GM12878 (cell line): ENCODE data around the gene NOXA1. TPM values are rescaled to one million over a fixed set of nuclear protein-coding genes. Genes with fewer than 3 reads are reported as not detected.

Source experiments
- ATF7 ChIP-seq: fragments of 450-650 bp; IDR thresholded peaks from 2 replicates; pipeline ENCODE4 v1.6.1; 2016; ENCODE audit warnings: low read depth, mild to moderate bottlenecking
- CREB1 ChIP-seq: IDR thresholded peaks from 2 replicates; pipeline ENCODE4 v1.6.1; 2012; ENCODE audit warnings: low read depth, mild to moderate bottlenecking, inconsistent platforms
- EGR1 ChIP-seq, 2 experiments: IDR thresholded peaks; 1 replicate in 1 of 2; 2 replicates in 1 of 2; pipeline ENCODE4 v1.6.1; 2011 to 2012; ENCODE audit warnings: low read depth in 2 of 2, low read length in 2 of 2, borderline replicate concordance in 1 of 2, mild to moderate bottlenecking in 1 of 2, moderate library complexity in 1 of 2
- FOS ChIP-seq: IDR thresholded peaks from 3 replicates; pipeline ENCODE4 v1.6.1; 2011; ENCODE audit warnings: borderline replicate concordance; ENCODE audit not compliant: insufficient read length; ENCODE audit errors: extremely low read depth
- RCOR1 ChIP-seq: conservative IDR thresholded peaks from 2 replicates; pipeline ENCODE4 v1.6.1; 2012; ENCODE audit warnings: low read depth, low read length, improper control_type of control experiment
- RFX5 ChIP-seq: IDR thresholded peaks from 2 replicates; pipeline ENCODE4 v1.6.1; 2011; ENCODE audit warnings: low read depth, low read length, improper control_type of control experiment
- SRF ChIP-seq, 2 experiments: IDR thresholded peaks; 2 replicates each; pipeline ENCODE4 v1.6.1; 2011; ENCODE audit warnings: low read depth in 2 of 2, low read length in 2 of 2, mild to moderate bottlenecking in 1 of 2, moderate library complexity in 1 of 2
- polyA plus RNA-seq, 11 experiments: library from polyadenylated mRNA; depleted of rRNA in 4 of 11; unstranded in 6 of 11; stranded (reverse) in 5 of 11; fragments of >200 nt; fragmentation: Nextera tagmentation in 4 of 11; fragmentation: Illumina TruSeq in 1 of 11; extraction: Ambion mirVana in 4 of 11; extraction: Trizol in 1 of 11; gene quantifications; 1 replicate in 1 of 11; 2 replicates in 10 of 11; pipeline versions ENCODE4 v1.2.1 to v1.2.3, GENCODE V29; 2011 to 2016; ENCODE audit warnings: inconsistent platforms in 2 of 11, missing spikeins in 2 of 11, low read depth in 1 of 11
- total RNA-seq, 4 experiments: library from RNA; depleted of rRNA in 3 of 4; stranded (reverse); fragments of >200 nt in 3 of 4; fragmentation: Illumina TruSeq in 1 of 4; extraction: Trizol in 1 of 4; gene quantifications; 2 replicates each; pipeline versions ENCODE4 v1.2.1 to v1.2.3, GENCODE V29; 2013 to 2021
- TF ChIP-seq, protein P1 (sequence below): fragments of 450-650 bp; IDR thresholded peaks from 2 replicates; pipeline ENCODE4 v1.6.1; 2017; ENCODE audit warnings: mild to moderate bottlenecking, low read depth, inconsistent platforms; ENCODE audit not compliant: poor library complexity, severe bottlenecking
- TF ChIP-seq, protein P2 (sequence below): IDR thresholded peaks from 2 replicates; pipeline ENCODE4 v1.6.1; 2012; ENCODE audit warnings: improper control_type of control experiment, low read depth, low read length; ENCODE audit not compliant: insufficient replicate concordance
- TF ChIP-seq, protein P3 (sequence below): IDR thresholded peaks from 2 replicates; pipeline ENCODE4 v1.6.1; 2011; ENCODE audit warnings: mild to moderate bottlenecking, low read depth, low read length, moderate library complexity; ENCODE audit not compliant: insufficient replicate concordance
- TF ChIP-seq, protein P4 (sequence below): fragments of 450-650 bp; IDR thresholded peaks from 2 replicates; pipeline ENCODE4 v1.6.1; 2018; ENCODE audit warnings: mild to moderate bottlenecking, low read depth, moderate library complexity; ENCODE audit not compliant: partially characterized antibody
- TF ChIP-seq, protein P5 (sequence below): fragments of 450-650 bp; formaldehyde crosslinking; IDR thresholded peaks from 2 replicates; pipeline ENCODE4 v1.4.0; 2020; ENCODE audit warnings: mild to moderate bottlenecking, moderate library complexity

NOXA1 gene
- total and polyA plus RNA-seq, 10 of the 15 experiments (the other 5 are each of a cell fraction or from before 2014, with no cell fraction given): 0.08 to 0.20 TPM; not detected in 8

DNA sequence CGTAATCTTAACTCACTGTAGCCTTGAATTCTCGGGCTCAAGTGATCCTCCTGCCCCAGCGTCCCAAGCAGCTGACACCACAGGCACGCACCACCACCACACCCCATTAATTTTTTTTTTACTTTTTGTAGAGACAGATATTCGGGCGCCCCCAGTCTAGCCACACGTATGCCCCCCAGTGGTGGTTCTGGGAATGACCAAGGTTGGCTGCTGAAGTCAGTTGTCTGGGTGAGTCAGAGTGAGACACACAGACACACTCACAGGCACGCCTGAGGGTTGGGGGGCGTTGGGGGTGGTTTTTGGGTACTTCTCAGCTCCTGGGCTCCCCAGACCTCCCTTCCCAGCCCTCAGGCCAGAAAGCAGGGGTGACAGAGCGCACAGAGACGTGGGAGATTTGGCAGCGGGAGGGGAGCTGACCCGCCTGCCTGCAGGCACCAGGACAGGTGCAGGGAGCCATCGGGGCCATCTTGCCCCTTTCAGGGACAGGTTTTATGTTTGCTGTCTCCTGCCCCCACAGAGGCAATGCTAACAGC, 22.1 kb downstream of the NOXA1 start (continued):
- TF ChIP-seq, protein P1, sequence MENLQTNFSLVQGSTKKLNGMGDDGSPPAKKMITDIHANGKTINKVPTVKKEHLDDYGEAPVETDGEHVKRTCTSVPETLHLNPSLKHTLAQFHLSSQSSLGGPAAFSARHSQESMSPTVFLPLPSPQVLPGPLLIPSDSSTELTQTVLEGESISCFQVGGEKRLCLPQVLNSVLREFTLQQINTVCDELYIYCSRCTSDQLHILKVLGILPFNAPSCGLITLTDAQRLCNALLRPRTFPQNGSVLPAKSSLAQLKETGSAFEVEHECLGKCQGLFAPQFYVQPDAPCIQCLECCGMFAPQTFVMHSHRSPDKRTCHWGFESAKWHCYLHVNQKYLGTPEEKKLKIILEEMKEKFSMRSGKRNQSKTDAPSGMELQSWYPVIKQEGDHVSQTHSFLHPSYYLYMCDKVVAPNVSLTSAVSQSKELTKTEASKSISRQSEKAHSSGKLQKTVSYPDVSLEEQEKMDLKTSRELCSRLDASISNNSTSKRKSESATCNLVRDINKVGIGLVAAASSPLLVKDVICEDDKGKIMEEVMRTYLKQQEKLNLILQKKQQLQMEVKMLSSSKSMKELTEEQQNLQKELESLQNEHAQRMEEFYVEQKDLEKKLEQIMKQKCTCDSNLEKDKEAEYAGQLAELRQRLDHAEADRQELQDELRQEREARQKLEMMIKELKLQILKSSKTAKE: peak; percentile 58
- TF ChIP-seq, protein P2, sequence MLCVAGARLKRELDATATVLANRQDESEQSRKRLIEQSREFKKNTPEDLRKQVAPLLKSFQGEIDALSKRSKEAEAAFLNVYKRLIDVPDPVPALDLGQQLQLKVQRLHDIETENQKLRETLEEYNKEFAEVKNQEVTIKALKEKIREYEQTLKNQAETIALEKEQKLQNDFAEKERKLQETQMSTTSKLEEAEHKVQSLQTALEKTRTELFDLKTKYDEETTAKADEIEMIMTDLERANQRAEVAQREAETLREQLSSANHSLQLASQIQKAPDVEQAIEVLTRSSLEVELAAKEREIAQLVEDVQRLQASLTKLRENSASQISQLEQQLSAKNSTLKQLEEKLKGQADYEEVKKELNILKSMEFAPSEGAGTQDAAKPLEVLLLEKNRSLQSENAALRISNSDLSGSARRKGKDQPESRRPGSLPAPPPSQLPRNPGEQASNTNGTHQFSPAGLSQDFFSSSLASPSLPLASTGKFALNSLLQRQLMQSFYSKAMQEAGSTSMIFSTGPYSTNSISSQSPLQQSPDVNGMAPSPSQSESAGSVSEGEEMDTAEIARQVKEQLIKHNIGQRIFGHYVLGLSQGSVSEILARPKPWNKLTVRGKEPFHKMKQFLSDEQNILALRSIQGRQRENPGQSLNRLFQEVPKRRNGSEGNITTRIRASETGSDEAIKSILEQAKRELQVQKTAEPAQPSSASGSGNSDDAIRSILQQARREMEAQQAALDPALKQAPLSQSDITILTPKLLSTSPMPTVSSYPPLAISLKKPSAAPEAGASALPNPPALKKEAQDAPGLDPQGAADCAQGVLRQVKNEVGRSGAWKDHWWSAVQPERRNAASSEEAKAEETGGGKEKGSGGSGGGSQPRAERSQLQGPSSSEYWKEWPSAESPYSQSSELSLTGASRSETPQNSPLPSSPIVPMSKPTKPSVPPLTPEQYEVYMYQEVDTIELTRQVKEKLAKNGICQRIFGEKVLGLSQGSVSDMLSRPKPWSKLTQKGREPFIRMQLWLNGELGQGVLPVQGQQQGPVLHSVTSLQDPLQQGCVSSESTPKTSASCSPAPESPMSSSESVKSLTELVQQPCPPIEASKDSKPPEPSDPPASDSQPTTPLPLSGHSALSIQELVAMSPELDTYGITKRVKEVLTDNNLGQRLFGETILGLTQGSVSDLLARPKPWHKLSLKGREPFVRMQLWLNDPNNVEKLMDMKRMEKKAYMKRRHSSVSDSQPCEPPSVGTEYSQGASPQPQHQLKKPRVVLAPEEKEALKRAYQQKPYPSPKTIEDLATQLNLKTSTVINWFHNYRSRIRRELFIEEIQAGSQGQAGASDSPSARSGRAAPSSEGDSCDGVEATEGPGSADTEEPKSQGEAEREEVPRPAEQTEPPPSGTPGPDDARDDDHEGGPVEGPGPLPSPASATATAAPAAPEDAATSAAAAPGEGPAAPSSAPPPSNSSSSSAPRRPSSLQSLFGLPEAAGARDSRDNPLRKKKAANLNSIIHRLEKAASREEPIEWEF: no peak
- no peak for TF ChIP-seq FOS
- peak; percentile 41; the same call in 1 of the 2 replicates for TF ChIP-seq ATF7
- no peak for TF ChIP-seq SRF (IDR thresholded peaks at IDR 0.05; ENCODE audit: low read depth in 2 of 2, low read length in 2 of 2)
- TF ChIP-seq, protein P3, sequence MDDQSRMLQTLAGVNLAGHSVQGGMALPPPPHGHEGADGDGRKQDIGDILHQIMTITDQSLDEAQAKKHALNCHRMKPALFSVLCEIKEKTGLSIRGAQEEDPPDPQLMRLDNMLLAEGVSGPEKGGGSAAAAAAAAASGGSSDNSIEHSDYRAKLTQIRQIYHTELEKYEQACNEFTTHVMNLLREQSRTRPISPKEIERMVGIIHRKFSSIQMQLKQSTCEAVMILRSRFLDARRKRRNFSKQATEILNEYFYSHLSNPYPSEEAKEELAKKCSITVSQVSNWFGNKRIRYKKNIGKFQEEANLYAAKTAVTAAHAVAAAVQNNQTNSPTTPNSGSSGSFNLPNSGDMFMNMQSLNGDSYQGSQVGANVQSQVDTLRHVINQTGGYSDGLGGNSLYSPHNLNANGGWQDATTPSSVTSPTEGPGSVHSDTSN: no peak
- no peak for TF ChIP-seq RFX5
- TF ChIP-seq CREB1: 0 out of 2 replicates have a peak, but pooled peaks have one; percentile 27
- TF ChIP-seq, protein P4, sequence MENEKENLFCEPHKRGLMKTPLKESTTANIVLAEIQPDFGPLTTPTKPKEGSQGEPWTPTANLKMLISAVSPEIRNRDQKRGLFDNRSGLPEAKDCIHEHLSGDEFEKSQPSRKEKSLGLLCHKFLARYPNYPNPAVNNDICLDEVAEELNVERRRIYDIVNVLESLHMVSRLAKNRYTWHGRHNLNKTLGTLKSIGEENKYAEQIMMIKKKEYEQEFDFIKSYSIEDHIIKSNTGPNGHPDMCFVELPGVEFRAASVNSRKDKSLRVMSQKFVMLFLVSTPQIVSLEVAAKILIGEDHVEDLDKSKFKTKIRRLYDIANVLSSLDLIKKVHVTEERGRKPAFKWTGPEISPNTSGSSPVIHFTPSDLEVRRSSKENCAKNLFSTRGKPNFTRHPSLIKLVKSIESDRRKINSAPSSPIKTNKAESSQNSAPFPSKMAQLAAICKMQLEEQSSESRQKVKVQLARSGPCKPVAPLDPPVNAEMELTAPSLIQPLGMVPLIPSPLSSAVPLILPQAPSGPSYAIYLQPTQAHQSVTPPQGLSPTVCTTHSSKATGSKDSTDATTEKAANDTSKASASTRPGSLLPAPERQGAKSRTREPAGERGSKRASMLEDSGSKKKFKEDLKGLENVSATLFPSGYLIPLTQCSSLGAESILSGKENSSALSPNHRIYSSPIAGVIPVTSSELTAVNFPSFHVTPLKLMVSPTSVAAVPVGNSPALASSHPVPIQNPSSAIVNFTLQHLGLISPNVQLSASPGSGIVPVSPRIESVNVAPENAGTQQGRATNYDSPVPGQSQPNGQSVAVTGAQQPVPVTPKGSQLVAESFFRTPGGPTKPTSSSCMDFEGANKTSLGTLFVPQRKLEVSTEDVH: no peak
- no peak for TF ChIP-seq RCOR1
- TF ChIP-seq, protein P5, sequence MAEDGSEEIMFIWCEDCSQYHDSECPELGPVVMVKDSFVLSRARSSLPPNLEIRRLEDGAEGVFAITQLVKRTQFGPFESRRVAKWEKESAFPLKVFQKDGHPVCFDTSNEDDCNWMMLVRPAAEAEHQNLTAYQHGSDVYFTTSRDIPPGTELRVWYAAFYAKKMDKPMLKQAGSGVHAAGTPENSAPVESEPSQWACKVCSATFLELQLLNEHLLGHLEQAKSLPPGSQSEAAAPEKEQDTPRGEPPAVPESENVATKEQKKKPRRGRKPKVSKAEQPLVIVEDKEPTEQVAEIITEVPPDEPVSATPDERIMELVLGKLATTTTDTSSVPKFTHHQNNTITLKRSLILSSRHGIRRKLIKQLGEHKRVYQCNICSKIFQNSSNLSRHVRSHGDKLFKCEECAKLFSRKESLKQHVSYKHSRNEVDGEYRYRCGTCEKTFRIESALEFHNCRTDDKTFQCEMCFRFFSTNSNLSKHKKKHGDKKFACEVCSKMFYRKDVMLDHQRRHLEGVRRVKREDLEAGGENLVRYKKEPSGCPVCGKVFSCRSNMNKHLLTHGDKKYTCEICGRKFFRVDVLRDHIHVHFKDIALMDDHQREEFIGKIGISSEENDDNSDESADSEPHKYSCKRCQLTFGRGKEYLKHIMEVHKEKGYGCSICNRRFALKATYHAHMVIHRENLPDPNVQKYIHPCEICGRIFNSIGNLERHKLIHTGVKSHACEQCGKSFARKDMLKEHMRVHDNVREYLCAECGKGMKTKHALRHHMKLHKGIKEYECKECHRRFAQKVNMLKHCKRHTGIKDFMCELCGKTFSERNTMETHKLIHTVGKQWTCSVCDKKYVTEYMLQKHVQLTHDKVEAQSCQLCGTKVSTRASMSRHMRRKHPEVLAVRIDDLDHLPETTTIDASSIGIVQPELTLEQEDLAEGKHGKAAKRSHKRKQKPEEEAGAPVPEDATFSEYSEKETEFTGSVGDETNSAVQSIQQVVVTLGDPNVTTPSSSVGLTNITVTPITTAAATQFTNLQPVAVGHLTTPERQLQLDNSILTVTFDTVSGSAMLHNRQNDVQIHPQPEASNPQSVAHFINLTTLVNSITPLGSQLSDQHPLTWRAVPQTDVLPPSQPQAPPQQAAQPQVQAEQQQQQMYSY (CRISPR knock-in tag): no peak
- TF ChIP-seq EGR1 (IDR thresholded peaks at IDR 0.05; ENCODE audit: borderline replicate concordance in 1 of 2, low read depth in 2 of 2, low read length in 2 of 2): no peak
